Suppressor macrophage (primary cell): ENCODE results near the gene TMEM185B.
A peak's percentile ranks its signal among the peaks of the same experiment; 100 is the strongest.

Experiments
- DNase-seq, 4 experiments: peaks; one replicate each; pipeline ENCODE4 v3.0.0-alpha.2; 2020 to 2022

TMEM185B gene

GRCh38 chr2:120230515-120231471, 7.6 kb upstream of the TMEM185B start:
- no peak for DNase-seq

DNA sequence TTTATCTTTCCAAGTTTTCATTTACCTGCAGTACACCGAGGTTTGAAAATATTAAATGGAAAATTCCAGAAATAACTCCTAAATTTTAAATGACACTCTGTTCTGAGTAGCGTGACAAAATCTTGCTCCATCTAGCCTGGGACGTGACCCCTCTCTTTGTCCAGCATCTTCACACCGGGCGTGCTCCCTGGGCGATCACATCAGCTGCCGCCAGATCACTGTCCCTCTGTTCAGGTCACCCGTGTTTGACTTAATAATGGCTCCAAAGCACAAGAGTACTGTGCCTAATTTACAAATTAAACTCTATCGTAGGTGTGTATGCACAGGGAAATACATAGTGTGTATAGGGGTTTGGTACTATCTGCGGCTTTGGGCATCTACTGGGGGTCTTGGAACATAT, 6.1 kb upstream of the TMEM185B start:
- DNase-seq = no peak

DNA sequence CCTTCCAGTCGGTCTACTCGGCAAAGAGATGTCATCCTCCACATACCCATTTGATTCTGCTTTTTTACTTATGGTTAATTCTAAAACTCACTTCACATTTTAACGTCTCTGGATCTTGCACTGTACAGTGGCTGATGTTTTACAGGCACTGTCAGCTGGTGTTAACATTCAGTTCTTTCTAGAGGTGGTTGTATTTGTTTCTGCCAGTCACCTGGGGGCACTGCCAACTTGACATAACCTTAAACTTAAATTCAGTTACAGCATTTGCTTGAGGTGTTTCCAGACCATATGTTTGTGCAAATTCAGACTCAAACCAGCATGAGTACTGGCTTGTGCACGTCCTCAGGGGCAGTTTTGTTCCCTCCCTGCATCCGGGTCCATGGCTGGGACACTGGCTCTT, 5.3 kb upstream of the TMEM185B start:
- no peak for DNase-seq

DNA sequence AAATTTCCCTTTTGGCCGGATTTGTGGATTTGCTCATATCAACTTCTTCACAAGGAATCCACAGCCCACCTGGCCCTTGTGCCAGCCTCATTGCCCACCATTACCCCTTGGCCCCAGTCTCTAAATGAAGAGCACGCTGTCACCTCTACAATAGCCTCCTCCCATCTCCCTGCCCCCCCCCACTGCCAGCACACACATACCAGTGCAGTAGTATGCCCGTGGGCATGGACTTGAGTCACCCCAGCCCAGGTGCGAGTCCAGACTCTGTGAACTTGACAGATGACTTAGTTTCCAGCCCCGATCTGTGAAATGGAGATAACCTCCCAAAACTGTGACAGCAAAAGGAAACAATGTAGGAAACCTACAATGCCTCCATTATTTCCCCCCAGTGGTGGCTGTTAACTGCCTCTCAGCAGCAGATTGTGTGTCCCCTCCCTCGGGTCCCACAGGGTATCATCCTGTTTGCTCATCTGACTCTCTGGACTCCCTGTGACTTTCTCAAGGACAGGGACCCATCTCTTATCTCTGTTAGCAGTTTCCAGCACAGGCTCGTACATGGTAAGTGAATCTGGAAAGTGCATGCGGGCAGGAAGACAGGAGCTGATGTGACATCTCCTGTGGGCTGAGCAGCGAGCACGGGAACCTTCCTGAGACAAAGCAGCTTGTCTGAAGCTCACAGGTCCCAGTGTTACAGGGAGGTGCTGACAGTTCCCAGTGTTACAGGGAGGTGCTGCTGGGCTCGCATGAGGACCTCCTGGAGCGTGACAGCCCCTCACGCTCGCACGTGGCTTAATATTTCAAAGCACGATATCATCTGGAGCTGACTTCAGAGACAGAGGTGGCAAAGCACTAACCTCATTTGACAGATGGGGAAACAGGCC, 4.2 kb upstream of the TMEM185B start:
- DNase-seq = no peak

DNA sequence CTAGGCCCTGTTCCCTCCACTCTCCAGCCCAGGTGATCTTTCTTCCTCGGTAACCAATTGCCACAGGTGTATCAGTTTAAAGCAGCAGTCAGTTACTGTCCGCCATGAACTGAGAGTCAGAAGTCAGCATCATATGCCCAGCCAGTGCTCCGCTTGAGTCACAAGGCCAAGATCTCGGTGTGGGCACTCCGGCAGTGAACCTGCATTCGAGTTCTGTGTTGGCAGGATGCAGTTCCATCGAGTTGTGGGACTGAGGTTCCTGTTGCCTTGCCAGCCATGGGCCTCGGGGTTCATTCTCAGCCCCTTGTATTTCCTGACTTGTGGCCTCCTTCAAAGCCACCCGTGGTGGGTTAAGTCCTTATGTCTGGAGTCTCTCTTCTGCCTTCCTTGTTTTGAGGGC, 3.1 kb upstream of the TMEM185B start:
- DNase-seq = no peak

- DNase-seq = no peak
These were observed 2.4 kb upstream of the TMEM185B start for GRCh38 chr2:120225549-120226065.

GRCh38 chr2:120224735-120225548, 1.7 kb upstream of the TMEM185B start:
- DNase-seq = no peak

DNA sequence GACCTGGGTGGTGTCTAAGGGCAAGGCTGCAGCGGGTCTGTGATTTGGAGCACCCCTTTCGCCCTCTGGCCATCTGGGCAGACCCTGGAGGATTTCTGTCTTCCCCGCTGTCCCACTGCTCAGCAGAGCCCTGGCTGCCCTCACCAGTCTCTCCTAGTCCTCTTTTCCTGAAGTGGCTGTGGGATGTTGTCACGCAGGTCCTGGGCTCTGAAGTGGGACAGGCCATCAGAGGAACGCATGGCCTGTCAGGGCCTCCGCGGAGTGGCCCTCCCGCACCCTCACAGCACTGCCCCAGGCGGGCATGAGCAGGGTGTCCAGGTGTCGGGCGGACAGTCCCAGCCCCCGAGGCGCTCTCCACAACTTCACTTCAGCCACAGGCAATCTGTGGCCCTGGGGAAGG, 1.1 kb upstream of the TMEM185B start:
- DNase-seq = no peak

DNA sequence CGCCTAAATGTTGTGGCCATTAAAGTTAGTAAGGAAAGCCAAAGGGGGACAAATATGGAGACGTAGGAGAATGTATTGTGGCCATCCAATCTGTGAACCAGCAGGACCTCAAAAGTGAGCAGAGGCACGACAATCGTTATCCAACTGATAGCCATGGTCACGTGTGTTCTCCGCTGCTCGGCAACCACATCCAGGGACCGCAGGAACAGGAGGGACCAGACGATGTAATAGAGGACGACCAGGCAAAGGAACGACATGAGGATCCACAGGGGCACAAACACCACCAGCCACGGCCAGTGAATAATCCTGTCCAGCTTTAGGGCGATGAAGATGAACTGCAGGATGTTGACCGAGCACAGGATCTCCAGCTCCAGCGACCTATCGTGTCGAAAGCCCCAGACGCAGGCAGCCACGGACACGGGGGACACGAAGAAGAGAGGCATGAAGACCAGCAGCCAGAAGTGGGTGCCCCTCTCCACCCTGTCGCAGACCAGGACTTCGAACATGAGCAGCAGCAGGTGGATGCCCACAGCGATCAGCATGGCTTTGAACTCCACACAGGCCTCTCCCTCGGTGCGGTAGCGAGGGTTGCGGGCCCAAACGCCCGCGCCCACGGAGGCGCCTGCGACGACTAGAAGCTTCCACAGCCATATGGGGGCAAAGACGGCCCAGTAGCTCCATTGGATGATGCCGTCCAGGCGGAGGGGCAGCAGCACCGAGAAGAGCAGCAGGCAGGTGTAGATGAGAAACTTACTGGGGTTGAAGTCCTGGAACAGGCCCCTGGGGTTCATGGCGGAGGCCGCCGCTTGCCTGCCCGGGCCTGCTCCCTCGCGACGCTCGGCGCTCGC, 790 bp downstream of the TMEM185B start:
- DNase-seq = no peak

GRCh38 chr2:120221616-120222015, 1.6 kb downstream of the TMEM185B start:
- no peak for DNase-seq

- DNase-seq = no peak
These were observed 2.4 kb downstream of the TMEM185B start for GRCh38 chr2:120220756-120221155.

DNA sequence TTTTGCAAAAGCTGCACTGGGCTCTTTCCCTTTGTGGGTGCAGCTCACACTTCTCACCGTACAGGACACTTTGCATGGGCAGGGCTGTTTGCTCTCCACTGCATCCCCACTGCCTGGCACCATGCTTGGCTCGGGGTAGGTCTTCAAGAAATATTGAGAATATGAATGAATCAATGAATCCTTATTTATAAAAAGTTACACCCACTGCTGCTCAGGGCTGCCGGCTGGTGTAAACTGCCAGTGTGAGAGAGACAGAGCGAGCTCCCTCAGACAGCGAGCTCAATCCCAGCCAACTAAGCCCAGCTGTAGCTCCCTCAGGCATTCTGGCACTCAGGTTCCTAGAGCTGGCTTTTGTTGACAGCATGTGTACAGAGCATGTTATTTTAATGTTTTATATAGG, 3.4 kb downstream of the TMEM185B start:
- no peak for DNase-seq

DNA sequence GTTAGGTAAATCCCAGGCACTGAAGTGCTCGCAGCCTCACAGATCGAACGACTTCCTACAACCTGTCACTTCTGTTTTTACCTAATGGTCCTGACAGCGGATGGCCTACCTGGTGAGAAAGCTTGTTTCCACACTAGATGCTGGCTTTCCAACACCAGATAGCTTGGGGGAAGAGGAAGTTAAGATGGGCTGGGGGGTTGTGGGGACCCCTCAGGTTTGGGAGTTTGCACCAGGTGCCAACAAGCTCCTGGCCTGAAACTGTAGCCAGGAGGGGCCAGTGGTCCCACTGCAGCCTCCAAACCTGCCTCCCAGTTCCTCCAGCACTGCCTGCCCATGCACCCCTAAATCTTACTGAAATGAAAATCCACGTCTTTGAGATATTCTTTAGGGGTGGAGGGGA, 3.9 kb downstream of the TMEM185B start:
- no peak for DNase-seq

GRCh38 chr2:120218181-120218580, 5.0 kb downstream of the TMEM185B start:
- no peak for DNase-seq

DNA sequence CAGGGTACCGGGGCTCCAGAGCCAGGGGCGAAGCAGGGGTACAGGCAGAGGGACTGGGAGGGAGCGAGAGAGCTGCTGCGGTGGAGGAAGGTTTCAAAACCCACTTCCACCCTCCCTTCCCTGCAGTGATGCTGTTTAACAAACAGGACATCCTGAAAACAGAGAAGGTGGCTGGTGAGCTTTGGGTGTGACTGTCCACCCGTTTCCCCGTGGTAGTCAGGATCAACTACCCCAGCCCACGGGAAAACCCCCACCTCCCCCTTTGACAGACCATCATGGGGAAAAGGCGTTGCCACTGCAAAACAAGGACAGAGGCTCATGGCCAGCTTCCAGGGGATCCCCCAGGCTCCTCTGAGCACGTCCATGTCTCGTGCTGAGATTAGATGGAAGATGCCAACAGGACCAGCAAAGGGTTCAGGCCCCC, 12.9 kb downstream of the TMEM185B start:
- peak in 2 of 4 experiments; percentile 14 for DNase-seq

DNA sequence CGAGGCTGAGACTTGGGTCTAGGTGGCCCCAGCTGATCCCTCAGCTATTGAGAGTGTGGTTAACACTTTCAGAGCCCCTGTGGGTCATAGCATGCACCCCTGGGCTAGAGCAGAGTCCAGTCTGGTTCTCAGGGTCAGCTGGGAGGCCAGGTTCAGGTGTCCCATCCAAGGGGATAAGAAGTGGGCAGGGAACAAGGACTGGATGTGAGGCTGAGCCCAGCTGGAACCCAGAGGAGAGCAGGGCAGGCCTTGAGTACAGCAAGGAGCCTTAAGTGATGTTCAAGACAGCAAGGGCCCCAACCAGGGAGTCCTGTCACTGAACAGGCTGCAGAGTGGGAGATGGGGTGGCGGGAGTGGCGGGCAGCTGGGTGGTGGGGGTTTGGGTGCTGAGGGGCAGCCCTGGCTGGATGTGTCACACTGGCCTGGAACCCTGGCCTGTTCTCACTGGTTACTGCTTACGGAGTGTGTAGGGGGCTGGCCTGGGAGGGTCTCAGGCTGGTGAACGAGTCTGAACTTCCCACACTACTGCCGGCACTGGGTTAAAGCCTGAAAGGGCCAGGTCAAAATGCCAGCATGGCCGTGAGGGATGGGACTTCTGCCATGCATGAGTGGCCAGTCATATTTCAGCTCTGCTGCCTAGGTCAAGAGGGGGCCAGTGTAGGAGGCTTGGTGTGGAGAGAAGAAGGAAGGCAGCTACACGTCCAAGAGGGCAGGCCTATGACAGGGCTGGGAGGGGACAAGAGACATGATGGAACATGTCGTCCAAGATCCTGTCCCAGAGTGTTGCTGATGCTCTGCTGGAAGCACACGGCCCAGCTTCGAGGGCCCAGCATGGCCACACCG, 13.6 kb downstream of the TMEM185B start:
- no peak for DNase-seq

GRCh38 chr2:120208381-120209353, 14.5 kb downstream of the TMEM185B start:
- DNase-seq = no peak

DNA sequence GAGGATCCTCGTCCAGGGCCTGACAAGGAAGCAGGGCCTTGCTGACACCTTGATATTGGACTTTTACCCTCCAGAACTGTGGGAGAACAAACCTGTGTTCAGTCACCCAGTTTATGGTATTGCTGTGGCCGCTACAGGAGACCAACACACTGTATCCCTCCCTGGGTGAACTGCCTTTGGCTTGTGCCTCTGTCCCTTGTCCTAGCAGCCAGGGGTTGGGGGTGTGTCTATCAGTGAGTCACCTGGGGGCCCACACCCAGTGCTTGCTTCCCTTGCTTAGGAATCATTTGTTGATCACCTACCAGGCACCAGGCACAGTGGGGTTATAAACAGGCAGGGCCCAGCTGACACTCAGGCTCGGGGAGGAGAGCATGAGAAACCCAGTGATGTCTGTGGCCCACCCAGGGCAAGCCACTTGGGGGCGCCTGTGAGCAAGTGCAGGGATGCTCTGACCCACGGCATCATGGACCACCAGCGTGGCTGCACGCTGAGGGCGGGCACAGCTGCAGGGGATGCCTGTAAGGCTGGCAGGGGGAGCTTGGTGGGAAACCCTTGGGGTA, 17.1 kb downstream of the TMEM185B start:
- DNase-seq = peak in 1 of 4 experiments; percentile 36
